Measurements from ENCODE around the gene WDR64. TPM values are rescaled to one million over a fixed set of nuclear protein-coding genes. Genes with fewer than 3 reads are reported as not detected.

WDR64 gene
- polyA plus RNA-seq, 1 donor (not counting 4 experiments of a cell fraction or from before 2014, with no cell fraction given), result not detected

DNA sequence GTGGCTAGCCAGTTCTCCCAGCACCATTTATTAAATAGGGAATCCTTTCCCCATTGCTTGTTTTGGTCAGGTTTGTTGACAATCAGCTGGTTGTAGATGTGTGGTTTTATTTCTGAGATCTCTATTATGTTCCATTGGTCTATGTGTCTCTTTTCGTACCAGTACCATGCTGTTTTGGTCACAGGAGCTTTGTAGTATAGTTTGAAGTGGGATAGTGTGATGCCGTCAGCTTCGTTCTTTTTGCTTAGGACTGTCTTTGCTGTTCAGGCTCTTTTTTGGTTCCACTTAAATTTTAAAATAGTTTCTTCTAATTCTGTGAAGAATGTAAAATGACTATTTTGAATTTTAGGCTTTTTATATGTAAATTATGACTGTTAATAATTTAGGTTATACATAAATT is 68.9 kb downstream of the WDR64 start:
- Histone ChIP-seq H3K4me1 (ENCODE audit: control insufficient read depth, extremely low read depth, insufficient read depth, low read length) (peaks cover 6% of the 10 kb centered on the region), H3K36me3 (ENCODE audit: control insufficient read depth in 2 of 2, extremely low read depth in 1 of 2, insufficient read depth in 2 of 2, low read length in 2 of 2) (no peaks in the 10 kb centered on the region), H3K27me3 (ENCODE audit: control insufficient read depth, extremely low read depth, insufficient read depth, low read length) (no peaks in the 10 kb centered on the region), H2AFZ (ENCODE audit: control insufficient read depth, low read length) (no peak overlapping the region), H3K4me2 (ENCODE audit: control insufficient read depth, extremely low read depth, insufficient read depth, low read depth, low read length) (no peak overlapping the region), H3K4me3 (ENCODE audit: control insufficient read depth in 2 of 3, extremely low read depth in 1 of 3, insufficient read depth in 2 of 3, low read depth in 1 of 3, low read length in 3 of 3) (no peak overlapping the region), H3K9ac (ENCODE audit: control insufficient read depth, extremely low read depth, insufficient read depth, low read length) (no peak overlapping the region), H3K9me3 (ENCODE audit: control insufficient read depth, low read depth, low read length) (no peaks in the 10 kb centered on the region), H4K20me1 (ENCODE audit: control insufficient read depth, extremely low read depth, insufficient read depth, low read length) (no peaks in the 10 kb centered on the region), H3K79me2 (ENCODE audit: control insufficient read depth, insufficient read depth, low read length) (no peaks in the 10 kb centered on the region), H3K27ac (ENCODE audit: control insufficient read depth, insufficient read depth, low read length) (no peak overlapping the region), H3K9me1 (ENCODE audit: control insufficient read depth, extremely low read depth, insufficient read depth, low read length) (no peaks in the 10 kb centered on the region)
- TF ChIP-seq EZH2 (IDR thresholded peaks at IDR 0.05; ENCODE audit: low read length), result no peak
- TF ChIP-seq, protein P1, sequence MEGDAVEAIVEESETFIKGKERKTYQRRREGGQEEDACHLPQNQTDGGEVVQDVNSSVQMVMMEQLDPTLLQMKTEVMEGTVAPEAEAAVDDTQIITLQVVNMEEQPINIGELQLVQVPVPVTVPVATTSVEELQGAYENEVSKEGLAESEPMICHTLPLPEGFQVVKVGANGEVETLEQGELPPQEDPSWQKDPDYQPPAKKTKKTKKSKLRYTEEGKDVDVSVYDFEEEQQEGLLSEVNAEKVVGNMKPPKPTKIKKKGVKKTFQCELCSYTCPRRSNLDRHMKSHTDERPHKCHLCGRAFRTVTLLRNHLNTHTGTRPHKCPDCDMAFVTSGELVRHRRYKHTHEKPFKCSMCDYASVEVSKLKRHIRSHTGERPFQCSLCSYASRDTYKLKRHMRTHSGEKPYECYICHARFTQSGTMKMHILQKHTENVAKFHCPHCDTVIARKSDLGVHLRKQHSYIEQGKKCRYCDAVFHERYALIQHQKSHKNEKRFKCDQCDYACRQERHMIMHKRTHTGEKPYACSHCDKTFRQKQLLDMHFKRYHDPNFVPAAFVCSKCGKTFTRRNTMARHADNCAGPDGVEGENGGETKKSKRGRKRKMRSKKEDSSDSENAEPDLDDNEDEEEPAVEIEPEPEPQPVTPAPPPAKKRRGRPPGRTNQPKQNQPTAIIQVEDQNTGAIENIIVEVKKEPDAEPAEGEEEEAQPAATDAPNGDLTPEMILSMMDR (optimal IDR thresholded peaks at IDR 0.05 in 1 of 3, IDR thresholded peaks at IDR 0.05 in 1 of 3, conservative IDR thresholded peaks at IDR 0.05 in 1 of 3; ENCODE audit: extremely low read depth in 1 of 3, insufficient read depth in 2 of 3, low read length in 3 of 3), result no peak
- FAIRE-seq (no peak), DNase-seq (ENCODE audit: low read depth, low spot score) (no peak)
- dilution Hi-C loops (cut with MboI; ENCODE audit: extremely low pct_ligation_motif_present, low sequenced_read_pairs), result no loop called here

DNA sequence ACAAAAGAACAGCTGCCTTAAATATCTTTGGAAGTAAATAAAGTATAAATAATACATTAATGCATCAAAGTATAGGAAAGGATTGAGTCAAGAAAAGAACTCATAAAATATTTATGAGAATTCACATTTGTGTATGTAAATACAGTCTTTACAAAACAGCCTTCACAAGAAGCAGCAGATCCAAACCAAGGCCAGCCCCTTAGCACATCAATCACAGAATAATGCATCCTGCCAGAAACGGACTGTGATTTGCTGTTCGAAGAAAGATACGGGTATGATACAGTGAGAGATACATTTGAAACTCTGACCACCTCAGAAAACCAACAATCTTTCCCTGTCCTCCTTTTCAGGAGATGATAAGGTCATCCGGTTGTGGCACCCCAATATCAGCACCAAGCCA is 70.9 kb downstream of the WDR64 start:
- Histone ChIP-seq H2AFZ (ENCODE audit: control insufficient read depth, low read length) (no peak overlapping the region), H3K9ac (ENCODE audit: control insufficient read depth, extremely low read depth, insufficient read depth, low read length) (no peak overlapping the region), H3K4me1 (ENCODE audit: control insufficient read depth, extremely low read depth, insufficient read depth, low read length) (no peaks in the 10 kb centered on the region), H3K4me3 (ENCODE audit: control insufficient read depth in 2 of 3, extremely low read depth in 1 of 3, insufficient read depth in 2 of 3, low read depth in 1 of 3, low read length in 3 of 3) (no peak overlapping the region), H4K20me1 (ENCODE audit: control insufficient read depth, extremely low read depth, insufficient read depth, low read length) (no peaks in the 10 kb centered on the region), H3K4me2 (ENCODE audit: control insufficient read depth, extremely low read depth, insufficient read depth, low read depth, low read length) (no peak overlapping the region), H3K9me1 (ENCODE audit: control insufficient read depth, extremely low read depth, insufficient read depth, low read length) (no peaks in the 10 kb centered on the region), H3K36me3 (ENCODE audit: control insufficient read depth in 2 of 2, extremely low read depth in 1 of 2, insufficient read depth in 2 of 2, low read length in 2 of 2) (no peaks in the 10 kb centered on the region), H3K27me3 (ENCODE audit: control insufficient read depth, extremely low read depth, insufficient read depth, low read length) (no peaks in the 10 kb centered on the region), H3K9me3 (ENCODE audit: control insufficient read depth, low read depth, low read length) (no peaks in the 10 kb centered on the region), H3K27ac (ENCODE audit: control insufficient read depth, insufficient read depth, low read length) (no peak overlapping the region), H3K79me2 (ENCODE audit: control insufficient read depth, insufficient read depth, low read length) (no peaks in the 10 kb centered on the region)
- dilution Hi-C loops (cut with MboI; ENCODE audit: extremely low pct_ligation_motif_present, low sequenced_read_pairs), result no loop called here
- DNase-seq (ENCODE audit: low read depth, low spot score), result no peak
- FAIRE-seq, result no peak
- TF ChIP-seq, protein P1 (optimal IDR thresholded peaks at IDR 0.05 in 1 of 3, IDR thresholded peaks at IDR 0.05 in 1 of 3, conservative IDR thresholded peaks at IDR 0.05 in 1 of 3; ENCODE audit: extremely low read depth in 1 of 3, insufficient read depth in 2 of 3, low read length in 3 of 3), result no peak
- no peak for TF ChIP-seq EZH2 (IDR thresholded peaks at IDR 0.05; ENCODE audit: low read length)
